ENCODE results near the gene HUWE1.

DNA sequence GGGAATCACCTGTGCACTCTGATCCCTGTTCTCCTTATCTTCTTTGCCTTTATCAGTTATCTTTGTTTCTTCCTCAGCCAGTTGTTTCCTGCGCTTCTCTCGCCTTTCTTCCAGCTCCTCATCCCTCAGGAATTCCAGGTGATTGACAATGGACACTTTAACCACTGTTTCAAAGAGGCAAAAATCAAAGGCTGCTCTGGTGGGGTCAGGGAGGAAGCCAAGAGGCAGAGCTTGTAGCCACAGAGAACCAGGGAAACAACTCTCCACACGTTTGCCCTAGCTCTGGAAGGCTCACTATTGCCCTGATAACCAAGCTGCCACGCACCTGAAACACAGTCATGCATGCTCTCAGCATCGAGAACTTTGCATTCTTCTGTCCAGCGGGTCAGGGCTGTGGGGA lies 127.9 kb downstream of the HUWE1 start:
- TF ChIP-seq, protein P1, sequence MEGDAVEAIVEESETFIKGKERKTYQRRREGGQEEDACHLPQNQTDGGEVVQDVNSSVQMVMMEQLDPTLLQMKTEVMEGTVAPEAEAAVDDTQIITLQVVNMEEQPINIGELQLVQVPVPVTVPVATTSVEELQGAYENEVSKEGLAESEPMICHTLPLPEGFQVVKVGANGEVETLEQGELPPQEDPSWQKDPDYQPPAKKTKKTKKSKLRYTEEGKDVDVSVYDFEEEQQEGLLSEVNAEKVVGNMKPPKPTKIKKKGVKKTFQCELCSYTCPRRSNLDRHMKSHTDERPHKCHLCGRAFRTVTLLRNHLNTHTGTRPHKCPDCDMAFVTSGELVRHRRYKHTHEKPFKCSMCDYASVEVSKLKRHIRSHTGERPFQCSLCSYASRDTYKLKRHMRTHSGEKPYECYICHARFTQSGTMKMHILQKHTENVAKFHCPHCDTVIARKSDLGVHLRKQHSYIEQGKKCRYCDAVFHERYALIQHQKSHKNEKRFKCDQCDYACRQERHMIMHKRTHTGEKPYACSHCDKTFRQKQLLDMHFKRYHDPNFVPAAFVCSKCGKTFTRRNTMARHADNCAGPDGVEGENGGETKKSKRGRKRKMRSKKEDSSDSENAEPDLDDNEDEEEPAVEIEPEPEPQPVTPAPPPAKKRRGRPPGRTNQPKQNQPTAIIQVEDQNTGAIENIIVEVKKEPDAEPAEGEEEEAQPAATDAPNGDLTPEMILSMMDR (IDR thresholded peaks at IDR 0.05) = no peak
- no peak for TF ChIP-seq POLR2A (IDR thresholded peaks at IDR 0.05)
